ENCODE results near the gene GHRL.
A peak's percentile ranks its signal among the peaks of the same experiment; 100 is the strongest.

The GHRL gene

DNA sequence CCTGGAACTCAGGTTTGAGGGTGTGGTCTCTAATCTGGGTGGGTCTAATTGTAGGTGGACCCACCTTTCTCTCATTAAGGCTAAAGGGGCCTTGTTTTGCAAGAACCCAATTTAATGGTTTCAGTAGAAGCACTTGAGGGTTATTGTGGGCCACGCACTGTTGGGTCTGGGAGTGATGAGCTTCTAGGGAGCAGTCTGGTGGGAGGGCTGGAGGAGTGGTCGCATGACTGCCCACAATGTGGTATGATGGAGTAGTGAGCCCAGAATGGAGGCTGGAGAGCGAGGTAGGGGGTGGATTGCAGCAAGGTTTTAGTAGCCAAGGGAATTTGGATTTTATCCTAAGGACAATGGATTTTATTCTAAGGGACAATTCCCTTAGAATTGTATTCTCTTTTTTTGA is 41.7 kb downstream of the GHRL start:
- Histone ChIP-seq H3K27ac (ENCODE audit: low read depth, low read length) (no peak overlapping the region), H3K79me2 (ENCODE audit: insufficient read depth, low read length) (peaks cover 70% of the 10 kb centered on the region), H3K9me2 (replicated peaks; ENCODE audit: insufficient read depth, low read length) (no peaks in the 10 kb centered on the region), H3K9me3 (ENCODE audit: insufficient read depth, low read length) (peaks cover 2% of the 10 kb centered on the region; the same call in 1 of the 2 replicates), H3K4me3 (ENCODE audit: insufficient read depth, low read length, poor library complexity, severe bottlenecking) (peak overlapping the region; percentile 77), H4K20me1 (ENCODE audit: low read depth, low read length) (no peaks in the 10 kb centered on the region; the same call in 1 of the 2 replicates), H3K36me3 (ENCODE audit: low read length) (no peaks in the 10 kb centered on the region; the same call in none of the 2 replicates), H3K27me3 (ENCODE audit: low read length) (no peaks in the 10 kb centered on the region), H3K4me2 (ENCODE audit: low read depth, low read length, poor library complexity, severe bottlenecking) (peak overlapping the region; percentile 86), H3K9ac (ENCODE audit: low read length) (0 out of 2 replicates have a peak overlapping the region, but pooled peaks have one; percentile 89), H3F3A (ENCODE audit: insufficient read depth) (0 out of 2 replicates have a peak, but pooled peaks cover 7% of the 10 kb centered on the region), H2AFZ (ENCODE audit: low read depth, low read length, severe bottlenecking) (no peak overlapping the region)
- TF ChIP-seq EZH2phosphoT487 (conservative IDR thresholded peaks at IDR 0.05; ENCODE audit: low read length): no peak
- TF ChIP-seq, protein P1, sequence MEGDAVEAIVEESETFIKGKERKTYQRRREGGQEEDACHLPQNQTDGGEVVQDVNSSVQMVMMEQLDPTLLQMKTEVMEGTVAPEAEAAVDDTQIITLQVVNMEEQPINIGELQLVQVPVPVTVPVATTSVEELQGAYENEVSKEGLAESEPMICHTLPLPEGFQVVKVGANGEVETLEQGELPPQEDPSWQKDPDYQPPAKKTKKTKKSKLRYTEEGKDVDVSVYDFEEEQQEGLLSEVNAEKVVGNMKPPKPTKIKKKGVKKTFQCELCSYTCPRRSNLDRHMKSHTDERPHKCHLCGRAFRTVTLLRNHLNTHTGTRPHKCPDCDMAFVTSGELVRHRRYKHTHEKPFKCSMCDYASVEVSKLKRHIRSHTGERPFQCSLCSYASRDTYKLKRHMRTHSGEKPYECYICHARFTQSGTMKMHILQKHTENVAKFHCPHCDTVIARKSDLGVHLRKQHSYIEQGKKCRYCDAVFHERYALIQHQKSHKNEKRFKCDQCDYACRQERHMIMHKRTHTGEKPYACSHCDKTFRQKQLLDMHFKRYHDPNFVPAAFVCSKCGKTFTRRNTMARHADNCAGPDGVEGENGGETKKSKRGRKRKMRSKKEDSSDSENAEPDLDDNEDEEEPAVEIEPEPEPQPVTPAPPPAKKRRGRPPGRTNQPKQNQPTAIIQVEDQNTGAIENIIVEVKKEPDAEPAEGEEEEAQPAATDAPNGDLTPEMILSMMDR (IDR thresholded peaks at IDR 0.05; ENCODE audit: insufficient read depth, low read length, poor library complexity, severe bottlenecking): no peak

DNA sequence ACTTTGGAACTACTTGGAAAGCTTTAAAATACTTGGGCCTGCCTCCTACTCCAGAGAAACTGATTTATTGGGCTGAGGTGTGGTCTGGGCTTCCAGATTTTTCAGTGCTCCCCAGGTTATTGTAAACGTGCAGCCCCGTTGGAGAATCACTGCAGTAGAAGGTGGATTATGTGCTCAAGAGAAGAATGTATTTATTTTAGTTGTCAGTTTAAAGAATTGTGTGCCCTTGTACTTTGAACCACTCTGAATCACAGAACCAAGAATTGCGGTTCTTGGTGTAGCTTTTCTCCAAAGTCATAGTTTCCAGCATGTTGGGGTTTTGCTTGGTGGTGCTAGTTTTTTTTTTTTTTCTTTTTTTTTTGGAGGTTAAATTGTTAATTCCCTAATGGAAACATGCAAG is 42.9 kb downstream of the GHRL start:
- peaks cover 58% of the 10 kb centered on the region for H3K79me2 ChIP-seq (ENCODE audit: insufficient read depth, low read length)
- H3K27me3 ChIP-seq (ENCODE audit: low read length): no peaks in the 10 kb centered on the region
- 0 out of 2 replicates have a peak, but pooled peaks cover 7% of the 10 kb centered on the region for H3F3A ChIP-seq (ENCODE audit: insufficient read depth)
- H3K4me2 ChIP-seq (ENCODE audit: low read depth, low read length, poor library complexity, severe bottlenecking): peak overlapping the region; percentile 86
- no peaks in the 10 kb centered on the region for H3K9me2 ChIP-seq (replicated peaks; ENCODE audit: insufficient read depth, low read length)
- H3K36me3 ChIP-seq (ENCODE audit: low read length): no peaks in the 10 kb centered on the region; the same call in 1 of the 2 replicates
- H2AFZ ChIP-seq (ENCODE audit: low read depth, low read length, severe bottlenecking): no peak overlapping the region
- H3K4me3 ChIP-seq (ENCODE audit: insufficient read depth, low read length, poor library complexity, severe bottlenecking): peak overlapping the region; percentile 77
- peak overlapping the region; percentile 89 for H3K9ac ChIP-seq (ENCODE audit: low read length)
- no peaks in the 10 kb centered on the region; the same call in 1 of the 2 replicates for H4K20me1 ChIP-seq (ENCODE audit: low read depth, low read length)
- peak overlapping the region; percentile 64; the same call in 1 of the 2 replicates for H3K27ac ChIP-seq (ENCODE audit: low read depth, low read length)
- TF ChIP-seq EZH2phosphoT487 (conservative IDR thresholded peaks at IDR 0.05; ENCODE audit: low read length): no peak
- TF ChIP-seq, protein P1 (IDR thresholded peaks at IDR 0.05; ENCODE audit: insufficient read depth, low read length, poor library complexity, severe bottlenecking): no peak
- peaks cover 13% of the 10 kb centered on the region; the same call in 1 of the 2 replicates for H3K9me3 ChIP-seq (ENCODE audit: insufficient read depth, low read length)

DNA sequence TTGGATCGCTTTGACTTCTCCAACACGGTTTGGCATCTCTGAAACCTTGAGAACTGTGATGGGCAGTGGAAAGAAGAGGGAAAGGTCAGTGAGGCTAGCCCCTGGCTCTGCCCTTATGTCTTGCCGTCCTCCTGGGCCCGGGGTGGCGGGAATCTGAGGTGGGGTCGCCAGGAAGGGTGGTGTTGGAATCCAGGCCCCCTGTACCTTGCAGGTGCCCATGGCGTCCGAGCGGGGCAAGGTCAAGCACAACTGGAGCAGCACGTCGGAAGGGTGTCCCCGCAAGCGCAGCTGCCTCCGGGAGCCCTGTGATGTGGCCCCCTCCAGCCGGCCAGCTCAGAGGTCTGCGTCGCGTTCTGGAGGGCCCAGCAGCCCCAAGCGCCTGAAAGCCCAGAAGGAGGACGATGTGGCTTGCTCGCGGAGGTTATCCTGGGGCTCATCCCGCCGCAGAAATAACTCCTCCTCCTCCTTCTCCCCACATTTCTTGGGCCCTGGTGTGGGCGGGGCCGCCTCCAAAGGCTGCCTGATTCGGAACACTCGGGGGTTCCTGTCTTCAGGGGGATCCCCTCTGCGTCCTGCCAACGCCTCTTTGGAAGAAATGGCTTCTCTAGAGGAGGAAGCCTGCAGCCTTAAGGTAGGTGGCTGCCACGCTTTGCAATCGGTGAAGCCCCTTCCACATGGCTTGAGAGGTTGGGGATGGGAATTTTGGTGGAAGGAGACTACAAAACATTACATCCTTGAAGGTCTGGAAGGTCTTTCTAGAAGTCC is 43.6 kb downstream of the GHRL start:
- peaks cover 19% of the 10 kb centered on the region; the same call in 1 of the 2 replicates for H3K9me3 ChIP-seq (ENCODE audit: insufficient read depth, low read length)
- H3K9me2 ChIP-seq (replicated peaks; ENCODE audit: insufficient read depth, low read length): no peaks in the 10 kb centered on the region
- no peaks in the 10 kb centered on the region; the same call in 1 of the 2 replicates for H4K20me1 ChIP-seq (ENCODE audit: low read depth, low read length)
- TF ChIP-seq, protein P1 (IDR thresholded peaks at IDR 0.05; ENCODE audit: insufficient read depth, low read length, poor library complexity, severe bottlenecking): no peak
- no peak for TF ChIP-seq EZH2phosphoT487 (conservative IDR thresholded peaks at IDR 0.05; ENCODE audit: low read length)
- no peaks in the 10 kb centered on the region; the same call in 1 of the 2 replicates for H3K36me3 ChIP-seq (ENCODE audit: low read length)
- H3K79me2 ChIP-seq (ENCODE audit: insufficient read depth, low read length): peaks cover 52% of the 10 kb centered on the region
- no peaks in the 10 kb centered on the region for H3K27me3 ChIP-seq (ENCODE audit: low read length)
- H3K4me2 ChIP-seq (ENCODE audit: low read depth, low read length, poor library complexity, severe bottlenecking): peak overlapping the region; percentile 86
- H3K4me3 ChIP-seq (ENCODE audit: insufficient read depth, low read length, poor library complexity, severe bottlenecking): peak overlapping the region; percentile 77
- H3K9ac ChIP-seq (ENCODE audit: low read length): peak overlapping the region; percentile 89
- 0 out of 2 replicates have a peak, but pooled peaks cover 7% of the 10 kb centered on the region for H3F3A ChIP-seq (ENCODE audit: insufficient read depth)
- H3K27ac ChIP-seq (ENCODE audit: low read depth, low read length): peak overlapping the region; percentile 64
- H2AFZ ChIP-seq (ENCODE audit: low read depth, low read length, severe bottlenecking): peak overlapping the region; percentile 3
